Measurements from ENCODE around the gene NEGR1. TPM values are rescaled to one million over a fixed set of nuclear protein-coding genes. Genes with fewer than 3 reads are reported as not detected.

The NEGR1 gene
- total and polyA plus RNA-seq, 8 donors: 1.2 to 35.4 (median 7.7) TPM

- Histone ChIP-seq H3K4me3 (no peak overlapping the region), H3K4me1 (peaks cover 0 to 19% (median 7%) of the 10 kb centered on the region in 4 donors), H3K9me3 (no peaks in the 10 kb centered on the region), H3K27ac (no peak overlapping the region), H3K27me3 (no peaks in the 10 kb centered on the region), H3K36me3 (no peaks in the 10 kb centered on the region)
- DNase-seq: peak; percentile 21 to 25
- intact Hi-C loops (cut with DNase I; ENCODE audit: low total_unique reads): no loop called here
- 50 to 71% (median 60%) methylated on average over 2 of the region's 2 CpGs for WGBS, 5 donors
- TF ChIP-seq EP300 (IDR thresholded peaks at IDR 0.05) (no peak), POLR2A (IDR thresholded peaks at IDR 0.05) (no peak), POLR2AphosphoS5 (IDR thresholded peaks at IDR 0.05) (no peak), CTCF (IDR thresholded peaks at IDR 0.05) (no peak)
Measured at GRCh38 chr1:71885171-71885570, 397.2 kb downstream of the NEGR1 start.

- TF ChIP-seq POLR2A (IDR thresholded peaks at IDR 0.05) (no peak), EP300 (IDR thresholded peaks at IDR 0.05) (no peak), CTCF (IDR thresholded peaks at IDR 0.05) (no peak), POLR2AphosphoS5 (IDR thresholded peaks at IDR 0.05) (no peak)
- Histone ChIP-seq H3K4me1 (peaks cover 0 to 19% (median 7%) of the 10 kb centered on the region in 4 donors), H3K36me3 (no peaks in the 10 kb centered on the region), H3K9me3 (no peaks in the 10 kb centered on the region), H3K27ac (no peak overlapping the region), H3K4me3 (no peak overlapping the region), H3K27me3 (no peaks in the 10 kb centered on the region)
- DNase-seq: no peak
- intact Hi-C loops (cut with DNase I; ENCODE audit: low total_unique reads): no loop called here
- 21 to 45% (median 28%) methylated on average over 2 of the region's 2 CpGs for WGBS, 5 donors
Measured at GRCh38 chr1:71882637-71883036, 399.7 kb downstream of the NEGR1 start.

GRCh38 chr1:71882226-71882625, 400.1 kb downstream of the NEGR1 start:
- TF ChIP-seq POLR2AphosphoS5 (IDR thresholded peaks at IDR 0.05): no peak
- no peak for TF ChIP-seq POLR2A (IDR thresholded peaks at IDR 0.05)
- no peak for TF ChIP-seq EP300 (IDR thresholded peaks at IDR 0.05)
- TF ChIP-seq CTCF (IDR thresholded peaks at IDR 0.05): no peak
- no peak overlapping the region for H3K4me3 ChIP-seq
- H3K9me3 ChIP-seq: no peaks in the 10 kb centered on the region
- no peak overlapping the region for H3K27ac ChIP-seq
- WGBS, 5 donors: 36 to 52% (median 40%) methylated on average over 3 of the region's 3 CpGs
- no peaks in the 10 kb centered on the region for H3K36me3 ChIP-seq
- H3K27me3 ChIP-seq: no peaks in the 10 kb centered on the region
- intact Hi-C loops (cut with DNase I; ENCODE audit: low total_unique reads): no loop called here
- peaks cover 0 to 19% (median 7%) of the 10 kb centered on the region in 4 donors for H3K4me1 ChIP-seq
- DNase-seq: no peak

- no peak for DNase-seq
- Histone ChIP-seq H3K4me1 (peaks cover 0 to 19% (median 7%) of the 10 kb centered on the region in 4 donors), H3K27me3 (no peaks in the 10 kb centered on the region), H3K9me3 (no peaks in the 10 kb centered on the region), H3K4me3 (no peak overlapping the region), H3K36me3 (no peaks in the 10 kb centered on the region), H3K27ac (no peak overlapping the region)
- intact Hi-C loops (cut with DNase I; ENCODE audit: low total_unique reads): no loop called here
- TF ChIP-seq EP300 (IDR thresholded peaks at IDR 0.05): no peak
- TF ChIP-seq POLR2A (IDR thresholded peaks at IDR 0.05): no peak
- no peak for TF ChIP-seq CTCF (IDR thresholded peaks at IDR 0.05)
- TF ChIP-seq POLR2AphosphoS5 (IDR thresholded peaks at IDR 0.05): no peak
Measured at GRCh38 chr1:71881611-71882010, 400.7 kb downstream of the NEGR1 start.

All from stomach (tissue), 9 donors.